Testis (tissue), 2 donors: ENCODE measurements around the gene CAMK2D.

Experiments
- CTCF ChIP-seq, 3 experiments: fragments of 450-650 bp in 2 of 3; fragments of 200-600 bp in 1 of 3; sonication (generic) in 1 of 3; IDR thresholded peaks; one replicate each; pipeline ENCODE4 v1.5.1; 2016 to 2019; ENCODE audit warnings: antibody characterized with exemption in 3 of 3, mild to moderate bottlenecking in 2 of 3, moderate library complexity in 1 of 3
- POLR2A ChIP-seq: fragments of 450-650 bp; IDR thresholded peaks from one replicate; pipeline ENCODE4 v1.6.1; 2017; ENCODE audit warnings: antibody characterized with exemption, mild to moderate bottlenecking, moderate library complexity

GRCh38 chr4:113738251-113738650, 23.3 kb downstream of the CAMK2D start:
- TF ChIP-seq CTCF (IDR thresholded peaks at IDR 0.05) (no peak), POLR2A (no peak)
